ENCODE results near the gene RRP1. TPM values are rescaled to one million over a fixed set of nuclear protein-coding genes. Genes with fewer than 3 reads are reported as not detected.

The RRP1 gene
- total RNA-seq, 1 experiment from 2014 or later, result 53.9 TPM

- TF ChIP-seq, protein P1, sequence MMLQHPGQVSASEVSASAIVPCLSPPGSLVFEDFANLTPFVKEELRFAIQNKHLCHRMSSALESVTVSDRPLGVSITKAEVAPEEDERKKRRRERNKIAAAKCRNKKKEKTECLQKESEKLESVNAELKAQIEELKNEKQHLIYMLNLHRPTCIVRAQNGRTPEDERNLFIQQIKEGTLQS (IDR thresholded peaks at IDR 0.05), result no peak
- TF ChIP-seq, protein P2, sequence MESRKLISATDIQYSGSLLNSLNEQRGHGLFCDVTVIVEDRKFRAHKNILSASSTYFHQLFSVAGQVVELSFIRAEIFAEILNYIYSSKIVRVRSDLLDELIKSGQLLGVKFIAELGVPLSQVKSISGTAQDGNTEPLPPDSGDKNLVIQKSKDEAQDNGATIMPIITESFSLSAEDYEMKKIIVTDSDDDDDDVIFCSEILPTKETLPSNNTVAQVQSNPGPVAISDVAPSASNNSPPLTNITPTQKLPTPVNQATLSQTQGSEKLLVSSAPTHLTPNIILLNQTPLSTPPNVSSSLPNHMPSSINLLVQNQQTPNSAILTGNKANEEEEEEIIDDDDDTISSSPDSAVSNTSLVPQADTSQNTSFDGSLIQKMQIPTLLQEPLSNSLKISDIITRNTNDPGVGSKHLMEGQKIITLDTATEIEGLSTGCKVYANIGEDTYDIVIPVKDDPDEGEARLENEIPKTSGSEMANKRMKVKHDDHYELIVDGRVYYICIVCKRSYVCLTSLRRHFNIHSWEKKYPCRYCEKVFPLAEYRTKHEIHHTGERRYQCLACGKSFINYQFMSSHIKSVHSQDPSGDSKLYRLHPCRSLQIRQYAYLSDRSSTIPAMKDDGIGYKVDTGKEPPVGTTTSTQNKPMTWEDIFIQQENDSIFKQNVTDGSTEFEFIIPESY (IDR thresholded peaks at IDR 0.05; ENCODE audit: extremely low read depth, insufficient replicate concordance, low read length), result no peak
These were observed 19.2 kb upstream of the RRP1 start (continued) for GRCh38 chr21:43770066-43770655.

DNA sequence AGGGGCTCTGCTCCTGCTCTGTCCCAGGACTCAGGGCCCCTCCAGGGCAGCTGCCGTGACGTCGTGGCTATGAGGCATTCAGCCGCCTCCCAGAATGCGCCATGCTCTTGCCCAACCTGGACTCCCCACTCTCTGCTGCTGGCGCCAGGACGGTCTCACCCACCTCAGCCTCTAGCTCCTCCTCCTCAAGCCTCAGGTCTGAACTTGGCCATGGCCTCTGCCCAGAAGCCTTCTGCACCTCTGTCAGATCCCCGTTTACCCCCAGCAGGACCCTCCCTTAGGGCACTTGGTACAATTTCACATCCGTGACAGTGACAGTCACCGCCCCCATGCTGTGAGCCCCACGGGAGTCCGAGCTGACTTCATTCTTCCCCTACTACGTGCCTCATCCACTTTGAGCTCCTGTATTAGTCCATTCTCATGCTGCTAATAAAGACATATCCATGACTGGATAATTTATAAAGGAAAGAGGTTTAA, 18.1 kb upstream of the RRP1 start:
- DNase-seq (ENCODE audit: low read depth, low spot score), result no peak
- BruUV-seq (replicated peaks), result no TSS peak
- Histone ChIP-seq H3K27me3 (ENCODE audit: insufficient read depth, low read length) (no peaks in the 10 kb centered on the region), H3K9ac (ENCODE audit: low read length) (no peak overlapping the region), H3K27ac (ENCODE audit: low read depth, low read length) (no peak overlapping the region), H3K4me1 (ENCODE audit: control insufficient read depth in 1 of 2, insufficient read depth in 2 of 2, low read length in 2 of 2) (peaks cover 18 to 35% of the 10 kb centered on the region in 2 experiments), H3K4me2 (ENCODE audit: low read length) (no peak overlapping the region), H2AFZ (ENCODE audit: low read depth, low read length, poor library complexity, severe bottlenecking) (no peak overlapping the region), H4K20me1 (ENCODE audit: insufficient read depth) (no peaks in the 10 kb centered on the region), H3K9me2 (ENCODE audit: insufficient read depth) (no peaks in the 10 kb centered on the region), H3K9me3 (ENCODE audit: control insufficient read depth in 1 of 2, insufficient read depth in 1 of 2, low read depth in 1 of 2, low read length in 2 of 2) (no peaks in the 10 kb centered on the region), H3K36me3 (ENCODE audit: control insufficient read depth in 1 of 2, insufficient read depth in 2 of 2, low read length in 2 of 2) (peaks cover 8 to 9% of the 10 kb centered on the region in 2 experiments; a peak in 3 of 4 replicates), H3K79me2 (ENCODE audit: insufficient read depth, low read length) (peaks cover 18% of the 10 kb centered on the region), H3K4me3 (replicated peaks in 1 of 2; ENCODE audit: low read depth in 1 of 2, low read length in 2 of 2) (no peak overlapping the region)
- no peak for ATAC-seq
- TF ChIP-seq SRF (IDR thresholded peaks at IDR 0.05; ENCODE audit: low read depth) (no peak), ZFX (IDR thresholded peaks at IDR 0.05) (no peak)
- ChIA-PET CTCF (no interaction called here), RAD21 (ENCODE audit: low non-redundant PET in 1 of 2, low total read pairs in 2 of 2, uncharacterized antibody in 2 of 2, unreplicated experiment in 2 of 2) (no interaction called here), POLR2A (no interaction called here)
- intact Hi-C loops (cut with micrococcal nuclease), result no loop called here
